ENCODE data around the gene SLC12A8.
A peak's percentile ranks its signal among the peaks of the same experiment; 100 is the strongest.

Gene SLC12A8

GRCh38 chr3:125163739-125164601 is 48.6 kb downstream of the SLC12A8 start:
- DNase-seq (ENCODE audit: insufficient read length) = no peak
- FAIRE-seq = peak; percentile 85
- TF ChIP-seq POLR2AphosphoS5 (IDR thresholded peaks at IDR 0.05; ENCODE audit: low read depth, low read length) (no peak), TAF1 (IDR thresholded peaks at IDR 0.05; ENCODE audit: borderline replicate concordance, low read depth, low read length) (no peak), POLR2A (IDR thresholded peaks at IDR 0.05; ENCODE audit: low read depth, low read length) (no peak)

DNA sequence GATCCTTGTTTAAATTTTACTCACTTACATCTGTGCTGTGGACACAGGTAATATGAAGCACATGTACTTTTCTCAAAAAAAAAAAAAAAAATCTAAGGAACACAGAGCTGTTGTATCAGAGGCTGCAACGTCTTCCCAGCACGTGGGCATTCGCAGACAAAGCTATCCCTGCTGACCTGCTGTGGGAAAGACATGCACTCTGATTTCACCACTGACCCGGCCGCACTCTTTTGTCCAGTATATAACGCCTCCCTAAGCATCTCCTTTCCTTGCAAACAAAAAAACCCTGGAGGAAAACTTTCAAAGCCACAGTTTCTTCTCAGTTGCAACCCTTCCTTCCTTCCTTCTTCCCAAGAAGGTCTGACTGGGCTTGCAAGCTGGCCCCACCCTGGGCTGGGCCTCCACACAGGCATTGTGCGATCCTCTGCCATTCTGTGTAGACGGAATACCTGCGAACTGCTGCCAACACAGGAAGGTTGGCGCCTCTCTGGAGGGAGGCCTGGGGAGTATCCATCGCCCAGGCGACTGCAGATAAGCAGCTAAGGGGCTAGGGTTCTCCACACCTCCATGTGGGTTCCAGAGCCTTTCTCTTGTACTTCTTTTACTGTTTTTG is 50.8 kb downstream of the SLC12A8 start:
- no peak for DNase-seq (ENCODE audit: insufficient read length)
- no peak for FAIRE-seq
- TF ChIP-seq POLR2AphosphoS5 (IDR thresholded peaks at IDR 0.05; ENCODE audit: low read depth, low read length) (no peak), TAF1 (IDR thresholded peaks at IDR 0.05; ENCODE audit: borderline replicate concordance, low read depth, low read length) (no peak), POLR2A (IDR thresholded peaks at IDR 0.05; ENCODE audit: low read depth, low read length) (no peak)

- no peak for DNase-seq (ENCODE audit: insufficient read length)
- no peak for FAIRE-seq
- no peak for TF ChIP-seq POLR2AphosphoS5 (IDR thresholded peaks at IDR 0.05; ENCODE audit: low read depth, low read length)
- no peak for TF ChIP-seq POLR2A (IDR thresholded peaks at IDR 0.05; ENCODE audit: low read depth, low read length)
- TF ChIP-seq TAF1 (IDR thresholded peaks at IDR 0.05; ENCODE audit: borderline replicate concordance, low read depth, low read length) = no peak
Measured at GRCh38 chr3:125160606-125161371, 51.8 kb downstream of the SLC12A8 start.

DNA sequence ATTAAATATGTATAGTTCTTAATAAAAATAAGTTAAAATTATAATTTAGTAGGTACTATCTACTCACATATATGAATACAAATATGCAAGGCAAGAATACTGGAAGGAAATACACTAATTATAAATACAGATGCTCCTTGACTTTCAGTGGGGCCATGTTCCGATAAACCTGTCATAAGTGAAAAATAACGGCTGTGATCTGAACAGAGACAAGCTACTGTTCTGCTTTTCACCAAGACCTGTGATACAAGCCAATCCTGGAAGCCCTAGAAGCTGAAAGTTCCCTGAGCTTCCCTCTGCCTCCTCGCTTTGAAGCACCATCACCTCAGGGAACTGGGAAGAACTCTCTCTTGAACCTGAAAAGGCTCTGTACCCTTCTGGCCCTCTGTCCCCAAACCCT is 55.4 kb downstream of the SLC12A8 start:
- DNase-seq (ENCODE audit: insufficient read length) (no peak), FAIRE-seq (no peak)
- TF ChIP-seq POLR2AphosphoS5 (IDR thresholded peaks at IDR 0.05; ENCODE audit: low read depth, low read length) (no peak), TAF1 (IDR thresholded peaks at IDR 0.05; ENCODE audit: borderline replicate concordance, low read depth, low read length) (no peak), POLR2A (IDR thresholded peaks at IDR 0.05; ENCODE audit: low read depth, low read length) (no peak)

- FAIRE-seq (no peak), DNase-seq (ENCODE audit: insufficient read length) (no peak)
- TF ChIP-seq TAF1 (IDR thresholded peaks at IDR 0.05; ENCODE audit: borderline replicate concordance, low read depth, low read length) (no peak), POLR2AphosphoS5 (IDR thresholded peaks at IDR 0.05; ENCODE audit: low read depth, low read length) (no peak), POLR2A (IDR thresholded peaks at IDR 0.05; ENCODE audit: low read depth, low read length) (no peak)
Measured at GRCh38 chr3:125156456-125156855, 56.1 kb downstream of the SLC12A8 start.

DNA sequence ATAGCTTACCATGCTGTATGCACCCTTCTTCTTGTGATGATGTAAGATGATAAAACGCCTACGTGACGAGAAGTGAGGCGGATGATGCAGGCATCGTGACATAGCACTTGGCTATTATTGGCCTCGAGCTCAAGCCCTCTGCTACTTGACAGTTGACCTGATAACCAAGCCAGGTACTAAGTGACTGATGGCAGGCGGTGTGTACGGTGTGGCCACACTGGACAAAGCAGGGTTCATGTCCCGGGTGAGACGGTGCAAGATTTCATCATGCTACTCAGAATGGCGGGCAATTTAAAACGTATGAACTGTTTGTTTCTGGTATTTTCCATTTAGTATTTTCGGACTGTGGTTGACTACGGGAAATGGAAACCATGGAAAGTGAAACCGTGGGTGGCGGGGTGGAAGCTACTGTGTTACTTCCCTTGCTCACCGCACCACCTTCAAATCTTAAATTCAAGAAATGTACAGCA is 57.7 kb downstream of the SLC12A8 start:
- DNase-seq (ENCODE audit: insufficient read length) = no peak
- no peak for TF ChIP-seq POLR2AphosphoS5 (IDR thresholded peaks at IDR 0.05; ENCODE audit: low read depth, low read length)
- no peak for TF ChIP-seq TAF1 (IDR thresholded peaks at IDR 0.05; ENCODE audit: borderline replicate concordance, low read depth, low read length)
- no peak for TF ChIP-seq POLR2A (IDR thresholded peaks at IDR 0.05; ENCODE audit: low read depth, low read length)
- peak; percentile 80 for FAIRE-seq

DNA sequence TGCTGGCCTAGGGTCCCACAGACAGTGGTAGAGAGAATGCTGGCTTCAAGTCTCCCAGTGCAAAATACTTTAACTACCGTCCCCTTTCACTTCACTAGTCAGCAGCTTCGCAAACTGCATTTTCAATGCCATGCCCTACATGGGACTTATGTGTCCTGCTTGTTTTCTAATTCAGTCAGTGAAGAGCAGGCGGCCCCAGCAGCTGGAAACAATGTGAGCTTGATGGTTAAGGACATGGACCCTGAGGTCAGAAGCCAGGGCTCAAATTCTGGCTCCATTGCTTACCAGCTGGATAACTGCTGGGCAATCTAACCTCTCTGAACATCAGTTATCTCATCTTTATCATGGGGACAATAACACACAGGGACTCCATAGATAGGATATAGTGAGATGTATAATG is 58.4 kb downstream of the SLC12A8 start:
- no peak for DNase-seq (ENCODE audit: insufficient read length)
- peak; percentile 24 for FAIRE-seq

GRCh38 chr3:125152951-125153350 is 59.6 kb downstream of the SLC12A8 start:
- TF ChIP-seq POLR2AphosphoS5 (IDR thresholded peaks at IDR 0.05; ENCODE audit: low read depth, low read length) = no peak
- TF ChIP-seq POLR2A (IDR thresholded peaks at IDR 0.05; ENCODE audit: low read depth, low read length) = no peak
- no peak for TF ChIP-seq TAF1 (IDR thresholded peaks at IDR 0.05; ENCODE audit: borderline replicate concordance, low read depth, low read length)
- DNase-seq (ENCODE audit: insufficient read length) (no peak), FAIRE-seq (no peak)

More for the DNA sequence above, 58.4 kb downstream of the SLC12A8 start:
- TF ChIP-seq TAF1 (IDR thresholded peaks at IDR 0.05; ENCODE audit: borderline replicate concordance, low read depth, low read length) (no peak), POLR2AphosphoS5 (IDR thresholded peaks at IDR 0.05; ENCODE audit: low read depth, low read length) (no peak), POLR2A (IDR thresholded peaks at IDR 0.05; ENCODE audit: low read depth, low read length) (no peak)

GRCh38 chr3:125151916-125152315 is 60.6 kb downstream of the SLC12A8 start:
- no peak for TF ChIP-seq POLR2A (IDR thresholded peaks at IDR 0.05; ENCODE audit: low read depth, low read length)
- TF ChIP-seq POLR2AphosphoS5 (IDR thresholded peaks at IDR 0.05; ENCODE audit: low read depth, low read length) = no peak
- TF ChIP-seq TAF1 (IDR thresholded peaks at IDR 0.05; ENCODE audit: borderline replicate concordance, low read depth, low read length) = no peak
- no peak for DNase-seq (ENCODE audit: insufficient read length)
- no peak for FAIRE-seq

DNA sequence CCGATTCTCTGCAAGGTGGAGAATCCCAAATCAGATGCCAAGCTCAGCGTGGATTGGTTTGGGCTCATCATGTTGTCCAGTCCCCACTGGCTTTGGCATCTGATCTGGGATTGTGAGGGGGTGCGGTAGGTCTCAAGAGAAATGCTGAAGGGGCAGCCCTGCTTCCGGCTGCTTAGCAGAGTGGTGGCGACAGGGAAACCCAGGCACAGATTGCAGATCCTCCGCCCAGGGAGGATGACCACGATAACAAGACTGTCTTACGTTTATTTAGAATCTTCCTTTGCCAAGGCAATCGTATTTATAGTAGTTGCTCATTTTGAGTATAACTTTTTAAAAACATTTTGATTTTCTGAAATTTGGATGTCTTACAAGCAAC is 61.1 kb downstream of the SLC12A8 start:
- TF ChIP-seq TAF1 (IDR thresholded peaks at IDR 0.05; ENCODE audit: borderline replicate concordance, low read depth, low read length) (no peak), POLR2AphosphoS5 (IDR thresholded peaks at IDR 0.05; ENCODE audit: low read depth, low read length) (no peak), POLR2A (IDR thresholded peaks at IDR 0.05; ENCODE audit: low read depth, low read length) (no peak)
- no peak for FAIRE-seq

More for the DNA sequence above, 61.1 kb downstream of the SLC12A8 start:
- no peak for DNase-seq (ENCODE audit: insufficient read length)

All from GM12892 (cell line).